ENCODE results near the gene TSPAN7. TPM values are rescaled to one million over a fixed set of nuclear protein-coding genes. Genes with fewer than 3 reads are reported as not detected.

The TSPAN7 gene
- total and polyA plus RNA-seq, 2 donors (not counting 1 experiment from before 2014, with no cell fraction given), result 0.03 TPM; not detected in 1

GRCh38 chrX:38577738-38578137 is 16.4 kb downstream of the TSPAN7 start:
- Histone ChIP-seq H3K79me2 (ENCODE audit: control insufficient read depth, insufficient read depth, low read length) (no peaks in the 10 kb centered on the region), H3K27ac (ENCODE audit: insufficient read depth, low read length) (no peak overlapping the region), H3K9ac (ENCODE audit: insufficient read depth, low read length) (no peak overlapping the region), H4K20me1 (ENCODE audit: control insufficient read depth, extremely low read depth, insufficient read depth, low read length) (no peaks in the 10 kb centered on the region), H3K4me1 (ENCODE audit: control insufficient read depth, extremely low read depth, insufficient read depth, low read length) (no peaks in the 10 kb centered on the region), H2AFZ (ENCODE audit: low read length) (no peak overlapping the region), H3K4me2 (ENCODE audit: extremely low read depth, insufficient read depth, low read length) (no peak overlapping the region), H3K4me3 (replicated peaks in 1 of 4; ENCODE audit: control extremely low read depth in 1 of 4, insufficient read depth in 1 of 4, low read depth in 3 of 4, low read length in 4 of 4) (no peak overlapping the region), H3K9me3 (ENCODE audit: control insufficient read depth, insufficient read depth, low read depth, low read length) (no peaks in the 10 kb centered on the region), H3K27me3 (ENCODE audit: control insufficient read depth, insufficient read depth, low read length) (no peaks in the 10 kb centered on the region), H3K36me3 (ENCODE audit: control insufficient read depth, insufficient read depth, low read length) (no peaks in the 10 kb centered on the region)
- DNase-seq (ENCODE audit: low read depth in 2 of 2), result no peak
- TF ChIP-seq EZH2 (IDR thresholded peaks at IDR 0.05; ENCODE audit: low read length, missing control alignments) (no peak), CTCF (conservative IDR thresholded peaks at IDR 0.05 in 1 of 2, IDR thresholded peaks at IDR 0.05 in 1 of 2; ENCODE audit: low read depth in 1 of 2, low read length in 2 of 2) (no peak)

GRCh38 chrX:38578167-38578566 is 16.8 kb downstream of the TSPAN7 start:
- Histone ChIP-seq H4K20me1 (ENCODE audit: control insufficient read depth, extremely low read depth, insufficient read depth, low read length) (no peaks in the 10 kb centered on the region), H3K4me2 (ENCODE audit: extremely low read depth, insufficient read depth, low read length) (no peak overlapping the region), H3K9ac (ENCODE audit: insufficient read depth, low read length) (no peak overlapping the region), H3K4me1 (ENCODE audit: control insufficient read depth, extremely low read depth, insufficient read depth, low read length) (no peaks in the 10 kb centered on the region), H3K4me3 (replicated peaks in 1 of 4; ENCODE audit: control extremely low read depth in 1 of 4, insufficient read depth in 1 of 4, low read depth in 3 of 4, low read length in 4 of 4) (no peak overlapping the region), H3K79me2 (ENCODE audit: control insufficient read depth, insufficient read depth, low read length) (no peaks in the 10 kb centered on the region), H2AFZ (ENCODE audit: low read length) (no peak overlapping the region), H3K27ac (ENCODE audit: insufficient read depth, low read length) (no peak overlapping the region), H3K9me3 (ENCODE audit: control insufficient read depth, insufficient read depth, low read depth, low read length) (no peaks in the 10 kb centered on the region), H3K27me3 (ENCODE audit: control insufficient read depth, insufficient read depth, low read length) (no peaks in the 10 kb centered on the region), H3K36me3 (ENCODE audit: control insufficient read depth, insufficient read depth, low read length) (no peaks in the 10 kb centered on the region)
- TF ChIP-seq CTCF (conservative IDR thresholded peaks at IDR 0.05 in 1 of 2, IDR thresholded peaks at IDR 0.05 in 1 of 2; ENCODE audit: low read depth in 1 of 2, low read length in 2 of 2), result no peak
- TF ChIP-seq EZH2 (IDR thresholded peaks at IDR 0.05; ENCODE audit: low read length, missing control alignments), result no peak
- DNase-seq (ENCODE audit: low read depth in 2 of 2), result no peak

- DNase-seq (ENCODE audit: low read depth in 2 of 2), result no peak
- H3K4me1 ChIP-seq (ENCODE audit: control insufficient read depth, extremely low read depth, insufficient read depth, low read length), result no peaks in the 10 kb centered on the region
- H3K27ac ChIP-seq (ENCODE audit: insufficient read depth, low read length), result no peak overlapping the region
- H4K20me1 ChIP-seq (ENCODE audit: control insufficient read depth, extremely low read depth, insufficient read depth, low read length), result no peaks in the 10 kb centered on the region
- H3K9ac ChIP-seq (ENCODE audit: insufficient read depth, low read length), result no peak overlapping the region
- H3K79me2 ChIP-seq (ENCODE audit: control insufficient read depth, insufficient read depth, low read length), result no peaks in the 10 kb centered on the region
- H3K36me3 ChIP-seq (ENCODE audit: control insufficient read depth, insufficient read depth, low read length), result no peaks in the 10 kb centered on the region
- H3K4me3 ChIP-seq (replicated peaks in 1 of 4; ENCODE audit: control extremely low read depth in 1 of 4, insufficient read depth in 1 of 4, low read depth in 3 of 4, low read length in 4 of 4), result no peak overlapping the region
- TF ChIP-seq CTCF (conservative IDR thresholded peaks at IDR 0.05 in 1 of 2, IDR thresholded peaks at IDR 0.05 in 1 of 2; ENCODE audit: low read depth in 1 of 2, low read length in 2 of 2) (no peak), EZH2 (IDR thresholded peaks at IDR 0.05; ENCODE audit: low read length, missing control alignments) (no peak)
- no peaks in the 10 kb centered on the region for H3K9me3 ChIP-seq (ENCODE audit: control insufficient read depth, insufficient read depth, low read depth, low read length)
- H2AFZ ChIP-seq (ENCODE audit: low read length), result no peak overlapping the region
- no peaks in the 10 kb centered on the region for H3K27me3 ChIP-seq (ENCODE audit: control insufficient read depth, insufficient read depth, low read length)
- H3K4me2 ChIP-seq (ENCODE audit: extremely low read depth, insufficient read depth, low read length), result no peak overlapping the region
Measured at GRCh38 chrX:38583181-38583580, 21.8 kb downstream of the TSPAN7 start.
